ENCODE data around the gene RCVRN.

- TF ChIP-seq, protein P1, sequence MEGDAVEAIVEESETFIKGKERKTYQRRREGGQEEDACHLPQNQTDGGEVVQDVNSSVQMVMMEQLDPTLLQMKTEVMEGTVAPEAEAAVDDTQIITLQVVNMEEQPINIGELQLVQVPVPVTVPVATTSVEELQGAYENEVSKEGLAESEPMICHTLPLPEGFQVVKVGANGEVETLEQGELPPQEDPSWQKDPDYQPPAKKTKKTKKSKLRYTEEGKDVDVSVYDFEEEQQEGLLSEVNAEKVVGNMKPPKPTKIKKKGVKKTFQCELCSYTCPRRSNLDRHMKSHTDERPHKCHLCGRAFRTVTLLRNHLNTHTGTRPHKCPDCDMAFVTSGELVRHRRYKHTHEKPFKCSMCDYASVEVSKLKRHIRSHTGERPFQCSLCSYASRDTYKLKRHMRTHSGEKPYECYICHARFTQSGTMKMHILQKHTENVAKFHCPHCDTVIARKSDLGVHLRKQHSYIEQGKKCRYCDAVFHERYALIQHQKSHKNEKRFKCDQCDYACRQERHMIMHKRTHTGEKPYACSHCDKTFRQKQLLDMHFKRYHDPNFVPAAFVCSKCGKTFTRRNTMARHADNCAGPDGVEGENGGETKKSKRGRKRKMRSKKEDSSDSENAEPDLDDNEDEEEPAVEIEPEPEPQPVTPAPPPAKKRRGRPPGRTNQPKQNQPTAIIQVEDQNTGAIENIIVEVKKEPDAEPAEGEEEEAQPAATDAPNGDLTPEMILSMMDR (conservative IDR thresholded peaks at IDR 0.05) = no peak
- TF ChIP-seq EZH2 (IDR thresholded peaks at IDR 0.05; ENCODE audit: low read depth) = no peak
These were observed 31.0 kb upstream of the RCVRN start for GRCh38 chr17:9936095-9936494.
